MCF 10A (cell line): ENCODE measurements around the gene B9D1. TPM values are rescaled to one million over a fixed set of nuclear protein-coding genes. Genes with fewer than 3 reads are reported as not detected.

Experiments
- BruUV-seq: library from RNA; stranded (reverse); fragments of 400-500 nt; replicated peaks from 2 replicates; lab custom pipeline; 2021; lab: Mats Ljungman, UMichigan
- CTCF ChIA-PET: fragments of 300-600 bp; sonication (Branson Sonifier 250); formaldehyde crosslinking; extraction: SDS; loops from one replicate; lab custom pipeline; 2021; ENCODE audit warnings: antibody characterized with exemption, inconsistent platforms; lab: Yijun Ruan, JAX
- POLR2A ChIA-PET: fragments of 300-600, 350-650 bp; sonication (Branson Sonifier 250); formaldehyde crosslinking; extraction: SDS; loops from one replicate; lab custom pipeline; 2020; ENCODE audit warnings: antibody characterized with exemption, inconsistent platforms; lab: Yijun Ruan, JAX
- DNase-seq: peaks from one replicate; pipeline ENCODE4 v3.0.0-alpha.2; 2018; ENCODE audit not compliant: unreplicated experiment
- H3K27ac Mint-ChIP-seq: one replicate; pipeline ENCODE4 v1.8.0; 2022; ENCODE audit warnings: mild to moderate bottlenecking, low read depth, mixed read lengths; ENCODE audit not compliant: unreplicated experiment
- H3K27me3 Mint-ChIP-seq: one replicate; pipeline ENCODE4 v1.8.0; 2022; ENCODE audit warnings: mixed read lengths; ENCODE audit not compliant: insufficient read depth, unreplicated experiment
- H3K36me3 Mint-ChIP-seq: one replicate; pipeline ENCODE4 v1.8.0; 2022; ENCODE audit warnings: mild to moderate bottlenecking, moderate library complexity, mixed read lengths; ENCODE audit not compliant: insufficient read depth, unreplicated experiment
- H3K4me1 Mint-ChIP-seq: one replicate; pipeline ENCODE4 v1.8.0; 2022; ENCODE audit warnings: mixed read lengths; ENCODE audit not compliant: insufficient read depth, unreplicated experiment
- H3K4me3 Mint-ChIP-seq: one replicate; pipeline ENCODE4 v1.8.0; 2022; ENCODE audit warnings: mild to moderate bottlenecking, moderate library complexity, mixed read lengths; ENCODE audit not compliant: unreplicated experiment
- H3K9me3 Mint-ChIP-seq: one replicate; pipeline ENCODE4 v1.8.0; 2022; ENCODE audit warnings: mixed read lengths; ENCODE audit not compliant: unreplicated experiment
- intact Hi-C: fragments of 100-400 bp; cut with micrococcal nuclease; formaldehyde crosslinking; loops from 2 replicates; pipeline ENCODE4 v1.14.1; 2022
- total RNA-seq: library from RNA; stranded (reverse); gene quantifications from 2 replicates; pipeline ENCODE4 v1.2.3, GENCODE V29; 2022
- TF ChIP-seq, protein P1 (sequence below): fragments of 200-600 bp; IDR thresholded peaks from one replicate; pipeline ENCODE4 v1.8.0; 2022; ENCODE audit warnings: antibody characterized with exemption, mild to moderate bottlenecking; ENCODE audit not compliant: unreplicated experiment

Gene B9D1
- total RNA-seq, 1 experiment from 2014 or later = 33.0 TPM

DNA sequence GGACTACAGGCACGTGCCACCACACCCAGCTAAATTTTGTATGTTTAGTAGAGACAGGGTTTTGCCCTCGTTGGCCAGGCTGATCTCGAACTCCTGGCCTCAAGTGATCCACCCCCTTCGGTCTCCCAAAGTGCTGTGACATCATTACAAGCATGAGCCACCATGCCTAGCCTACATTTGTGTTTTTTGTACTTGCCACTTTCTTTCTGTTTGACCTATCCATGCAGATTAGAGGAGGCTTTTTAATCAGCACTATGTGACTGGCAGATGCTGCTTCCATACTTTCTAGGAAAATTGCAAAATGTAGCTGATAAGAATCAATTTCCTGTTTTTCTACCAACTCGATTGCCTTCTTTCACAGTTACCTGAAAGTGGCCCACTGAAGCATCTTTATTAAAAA, 57.3 kb downstream of the B9D1 start:
- DNase-seq = no peak
- ChIA-PET CTCF (interaction anchor here (0.6 to 1.2 kb wide), 2 partner anchors 10 to 58 kb away, joined by 4 to 5 read pairs; partner anchors contain the start of gene B9D1), POLR2A (no interaction called here)
- H3K4me1 Mint-ChIP-seq = peaks cover 10% of the 10 kb centered on the region
- H3K4me3 Mint-ChIP-seq = no peak overlapping the region
- TF ChIP-seq, protein P1, sequence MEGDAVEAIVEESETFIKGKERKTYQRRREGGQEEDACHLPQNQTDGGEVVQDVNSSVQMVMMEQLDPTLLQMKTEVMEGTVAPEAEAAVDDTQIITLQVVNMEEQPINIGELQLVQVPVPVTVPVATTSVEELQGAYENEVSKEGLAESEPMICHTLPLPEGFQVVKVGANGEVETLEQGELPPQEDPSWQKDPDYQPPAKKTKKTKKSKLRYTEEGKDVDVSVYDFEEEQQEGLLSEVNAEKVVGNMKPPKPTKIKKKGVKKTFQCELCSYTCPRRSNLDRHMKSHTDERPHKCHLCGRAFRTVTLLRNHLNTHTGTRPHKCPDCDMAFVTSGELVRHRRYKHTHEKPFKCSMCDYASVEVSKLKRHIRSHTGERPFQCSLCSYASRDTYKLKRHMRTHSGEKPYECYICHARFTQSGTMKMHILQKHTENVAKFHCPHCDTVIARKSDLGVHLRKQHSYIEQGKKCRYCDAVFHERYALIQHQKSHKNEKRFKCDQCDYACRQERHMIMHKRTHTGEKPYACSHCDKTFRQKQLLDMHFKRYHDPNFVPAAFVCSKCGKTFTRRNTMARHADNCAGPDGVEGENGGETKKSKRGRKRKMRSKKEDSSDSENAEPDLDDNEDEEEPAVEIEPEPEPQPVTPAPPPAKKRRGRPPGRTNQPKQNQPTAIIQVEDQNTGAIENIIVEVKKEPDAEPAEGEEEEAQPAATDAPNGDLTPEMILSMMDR = no peak
- intact Hi-C loops = no loop called here
- H3K27ac Mint-ChIP-seq = no peak overlapping the region
- peaks cover 29% of the 10 kb centered on the region for H3K36me3 Mint-ChIP-seq
- no peaks in the 10 kb centered on the region for H3K9me3 Mint-ChIP-seq
- no TSS peak for BruUV-seq
- no peaks in the 10 kb centered on the region for H3K27me3 Mint-ChIP-seq

- Mint-ChIP-seq H3K9me3 (no peaks in the 10 kb centered on the region), H3K27me3 (no peaks in the 10 kb centered on the region), H3K36me3 (peaks cover 29% of the 10 kb centered on the region), H3K4me1 (peaks cover 10% of the 10 kb centered on the region), H3K4me3 (no peak overlapping the region), H3K27ac (no peak overlapping the region)
- intact Hi-C loops = no loop called here
- ChIA-PET CTCF (no interaction called here), POLR2A (no interaction called here)
- TF ChIP-seq, protein P1 = no peak
- BruUV-seq = no TSS peak
- DNase-seq = no peak
These were observed 57.8 kb downstream of the B9D1 start for GRCh38 chr17:19304751-19305150.

GRCh38 chr17:19304209-19304608, 58.3 kb downstream of the B9D1 start:
- ChIA-PET POLR2A (no interaction called here), CTCF (no interaction called here)
- Mint-ChIP-seq H3K27ac (no peak overlapping the region), H3K4me1 (peaks cover 10% of the 10 kb centered on the region), H3K9me3 (no peaks in the 10 kb centered on the region), H3K27me3 (no peaks in the 10 kb centered on the region), H3K36me3 (peaks cover 29% of the 10 kb centered on the region), H3K4me3 (no peak overlapping the region)
- intact Hi-C loops = no loop called here
- no TSS peak for BruUV-seq
- TF ChIP-seq, protein P1 = no peak
- DNase-seq = no peak

- BruUV-seq = no TSS peak
- ChIA-PET CTCF (no interaction called here), POLR2A (no interaction called here)
- no peaks in the 10 kb centered on the region for H3K9me3 Mint-ChIP-seq
- no peaks in the 10 kb centered on the region for H3K27me3 Mint-ChIP-seq
- DNase-seq = no peak
- intact Hi-C loops = no loop called here
- TF ChIP-seq, protein P1 = no peak
- H3K36me3 Mint-ChIP-seq = peaks cover 32% of the 10 kb centered on the region
- H3K4me3 Mint-ChIP-seq = no peak overlapping the region
- peaks cover 10% of the 10 kb centered on the region for H3K4me1 Mint-ChIP-seq
- H3K27ac Mint-ChIP-seq = no peak overlapping the region
These were observed 59.2 kb downstream of the B9D1 start for GRCh38 chr17:19303367-19303776.
